ENCODE results near the gene TPX2. TPM values are rescaled to one million over a fixed set of nuclear protein-coding genes. Genes with fewer than 3 reads are reported as not detected.
A peak's percentile ranks its signal among the peaks of the same experiment; 100 is the strongest.
"Not testable (repeated sequence)": the region's sequence is repeated elsewhere in the genome, so short reads cannot be mapped to it uniquely, and the experiment has no call there.

The TPX2 gene
- polyA plus RNA-seq, 6 donors from 2014 or later, result 0.08 to 0.44 (median 0.18) TPM; not detected in 1

GRCh38 chr20:31720486-31721407, 18.3 kb upstream of the TPX2 start:
- Mint-ChIP-seq H3K36me3 (peaks cover 0 to 5% of the 10 kb centered on the region in 2 donors), H3K4me1 (peaks cover 58 to 69% (median 69%) of the 10 kb centered on the region in 3 donors), H3K9me3 (no peaks in the 10 kb centered on the region), H3K4me3 (peak overlapping the region; percentile 67 to 97 (median 88)), H3K27ac (peak overlapping the region; percentile 63 to 97 (median 86)), H3K27me3 (no peaks in the 10 kb centered on the region)
- no peak for DNase-seq
- ATAC-seq (ENCODE audit: low read depth in 2 of 2), result no peak

GRCh38 chr20:31721408-31722256, 17.5 kb upstream of the TPX2 start:
- no peaks in the 10 kb centered on the region for H3K27me3 Mint-ChIP-seq
- peaks cover 0 to 5% of the 10 kb centered on the region in 2 donors for H3K36me3 Mint-ChIP-seq
- peaks cover 57 to 63% (median 61%) of the 10 kb centered on the region in 3 donors for H3K4me1 Mint-ChIP-seq
- no peaks in the 10 kb centered on the region for H3K9me3 Mint-ChIP-seq
- DNase-seq (no peak), ATAC-seq (ENCODE audit: low read depth in 2 of 2) (no peak)
- H3K4me3 Mint-ChIP-seq, result peak overlapping the region; percentile 87 to 98 (median 96)
- peak overlapping the region; percentile 77 to 99 (median 98) for H3K27ac Mint-ChIP-seq

- no peaks in the 10 kb centered on the region for H3K9me3 Mint-ChIP-seq
These were observed 16.6 kb upstream of the TPX2 start, which contains the start of gene BCL2L1 for GRCh38 chr20:31722257-31723068. Gene BCL2L1 (minus strand): TSS chr20:31722868. CDS start chr20:31722218, 650 bp downstream.

GRCh38 chr20:31723069-31723318, 16.1 kb upstream of the TPX2 start:
- Mint-ChIP-seq H3K36me3 (peaks cover 0 to 5% of the 10 kb centered on the region in 2 donors), H3K27me3 (no peaks in the 10 kb centered on the region), H3K9me3 (no peaks in the 10 kb centered on the region), H3K4me3 (peak overlapping the region; percentile 87 to 98 (median 96)), H3K4me1 (peaks cover 45 to 49% (median 47%) of the 10 kb centered on the region in 3 donors), H3K27ac (peak overlapping the region; percentile 76 to 99 (median 98))
- ATAC-seq (ENCODE audit: low read depth in 2 of 2) (peak; percentile 31 to 39), DNase-seq (no peak)

More at GRCh38 chr20:31722257-31723068, 16.6 kb upstream of the TPX2 start, which contains the start of gene BCL2L1:
- ATAC-seq (ENCODE audit: low read depth in 2 of 2), result peak; percentile 22 to 24
- no peaks in the 10 kb centered on the region for H3K27me3 Mint-ChIP-seq
- DNase-seq, result peak; percentile 69
- peak within 1 kb of the TSS; percentile 87 to 98 (median 96) for H3K4me3 Mint-ChIP-seq
- H3K36me3 Mint-ChIP-seq, result peaks cover 0 to 5% of the 10 kb centered on the region in 2 donors
- H3K4me1 Mint-ChIP-seq, result peaks cover 50 to 55% (median 52%) of the 10 kb centered on the region in 3 donors
- H3K27ac Mint-ChIP-seq, result peak within 1 kb of the TSS; percentile 81 to 99 (median 98)

- peaks cover 44 to 45% (median 44%) of the 10 kb centered on the region in 3 donors for H3K4me1 Mint-ChIP-seq
- peak overlapping the region; percentile 87 to 98 (median 96) for H3K4me3 Mint-ChIP-seq
- no peaks in the 10 kb centered on the region for H3K9me3 Mint-ChIP-seq
- ATAC-seq (ENCODE audit: low read depth in 2 of 2) (peak; percentile 90 to 91), DNase-seq (peak; percentile 100)
- H3K27ac Mint-ChIP-seq, result peak overlapping the region; percentile 76 to 99 (median 98)
- H3K27me3 Mint-ChIP-seq, result no peaks in the 10 kb centered on the region
- H3K36me3 Mint-ChIP-seq, result peaks cover 0 to 5% of the 10 kb centered on the region in 2 donors
These were observed 15.6 kb upstream of the TPX2 start for GRCh38 chr20:31723319-31724078.

- H3K9me3 Mint-ChIP-seq, result no peaks in the 10 kb centered on the region
- H3K4me1 Mint-ChIP-seq, result no peaks in the 10 kb centered on the region
- H3K27ac Mint-ChIP-seq, result no peak overlapping the region
- no peaks in the 10 kb centered on the region for H3K27me3 Mint-ChIP-seq
- no peak for ATAC-seq (ENCODE audit: low read depth in 2 of 2)
- H3K36me3 Mint-ChIP-seq, result no peaks in the 10 kb centered on the region
- no peak overlapping the region for H3K4me3 Mint-ChIP-seq
- no peak for DNase-seq
These were observed 7.8 kb upstream of the TPX2 start for GRCh38 chr20:31731321-31731717.

- no peaks in the 10 kb centered on the region for H3K9me3 Mint-ChIP-seq
- H3K36me3 Mint-ChIP-seq, result no peaks in the 10 kb centered on the region
- DNase-seq, result no peak
- H3K27me3 Mint-ChIP-seq, result no peaks in the 10 kb centered on the region
- H3K27ac Mint-ChIP-seq, result no peak overlapping the region
- H3K4me3 Mint-ChIP-seq, result no peak overlapping the region
- H3K4me1 Mint-ChIP-seq, result no peaks in the 10 kb centered on the region
- ATAC-seq (ENCODE audit: low read depth in 2 of 2), result peak; percentile 5 to 8
These were observed 474 bp downstream of the TPX2 start for GRCh38 chr20:31739550-31739977.

- DNase-seq, result no peak
- no peak overlapping the region for H3K4me3 Mint-ChIP-seq
- H3K27me3 Mint-ChIP-seq, result no peaks in the 10 kb centered on the region
- ATAC-seq (ENCODE audit: low read depth in 2 of 2), result no peak
- H3K9me3 Mint-ChIP-seq, result no peaks in the 10 kb centered on the region
- no peaks in the 10 kb centered on the region for H3K36me3 Mint-ChIP-seq
- H3K27ac Mint-ChIP-seq, result no peak overlapping the region
- H3K4me1 Mint-ChIP-seq, result no peaks in the 10 kb centered on the region
These were observed 1.1 kb downstream of the TPX2 start for GRCh38 chr20:31740208-31740607.

- Mint-ChIP-seq H3K27ac (peak overlapping the region in 1 of 6 donors; percentile 8), H3K4me3 (no peak overlapping the region), H3K27me3 (no peaks in the 10 kb centered on the region), H3K36me3 (no peaks in the 10 kb centered on the region), H3K9me3 (no peaks in the 10 kb centered on the region), H3K4me1 (no peaks in the 10 kb centered on the region)
- ATAC-seq (ENCODE audit: low read depth in 2 of 2), result no peak
- no peak for DNase-seq
These were observed 1.7 kb downstream of the TPX2 start for GRCh38 chr20:31740656-31741323.

GRCh38 chr20:31746068-31746878, 7.2 kb downstream of the TPX2 start:
- DNase-seq (no peak), ATAC-seq (ENCODE audit: low read depth in 2 of 2) (no peak)
- no peak overlapping the region for H3K4me3 Mint-ChIP-seq
- H3K36me3 Mint-ChIP-seq, result no peaks in the 10 kb centered on the region
- no peaks in the 10 kb centered on the region for H3K9me3 Mint-ChIP-seq
- H3K4me1 Mint-ChIP-seq, result no peaks in the 10 kb centered on the region
- H3K27ac Mint-ChIP-seq, result no peak overlapping the region
- H3K27me3 Mint-ChIP-seq, result no peaks in the 10 kb centered on the region

- not testable (repeated sequence) for H3K4me1 Mint-ChIP-seq; H3K27me3 Mint-ChIP-seq; H3K4me3 Mint-ChIP-seq; ATAC-seq (ENCODE audit: low read depth in 2 of 2); DNase-seq; H3K27ac Mint-ChIP-seq; H3K9me3 Mint-ChIP-seq; H3K36me3 Mint-ChIP-seq
These were observed 7.9 kb downstream of the TPX2 start for GRCh38 chr20:31747028-31747427.
